Measurements from ENCODE around the gene SLC39A10. TPM values are rescaled to one million over a fixed set of nuclear protein-coding genes. Genes with fewer than 3 reads are reported as not detected.

SLC39A10 gene, protein sequence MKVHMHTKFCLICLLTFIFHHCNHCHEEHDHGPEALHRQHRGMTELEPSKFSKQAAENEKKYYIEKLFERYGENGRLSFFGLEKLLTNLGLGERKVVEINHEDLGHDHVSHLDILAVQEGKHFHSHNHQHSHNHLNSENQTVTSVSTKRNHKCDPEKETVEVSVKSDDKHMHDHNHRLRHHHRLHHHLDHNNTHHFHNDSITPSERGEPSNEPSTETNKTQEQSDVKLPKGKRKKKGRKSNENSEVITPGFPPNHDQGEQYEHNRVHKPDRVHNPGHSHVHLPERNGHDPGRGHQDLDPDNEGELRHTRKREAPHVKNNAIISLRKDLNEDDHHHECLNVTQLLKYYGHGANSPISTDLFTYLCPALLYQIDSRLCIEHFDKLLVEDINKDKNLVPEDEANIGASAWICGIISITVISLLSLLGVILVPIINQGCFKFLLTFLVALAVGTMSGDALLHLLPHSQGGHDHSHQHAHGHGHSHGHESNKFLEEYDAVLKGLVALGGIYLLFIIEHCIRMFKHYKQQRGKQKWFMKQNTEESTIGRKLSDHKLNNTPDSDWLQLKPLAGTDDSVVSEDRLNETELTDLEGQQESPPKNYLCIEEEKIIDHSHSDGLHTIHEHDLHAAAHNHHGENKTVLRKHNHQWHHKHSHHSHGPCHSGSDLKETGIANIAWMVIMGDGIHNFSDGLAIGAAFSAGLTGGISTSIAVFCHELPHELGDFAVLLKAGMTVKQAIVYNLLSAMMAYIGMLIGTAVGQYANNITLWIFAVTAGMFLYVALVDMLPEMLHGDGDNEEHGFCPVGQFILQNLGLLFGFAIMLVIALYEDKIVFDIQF
- 64.7 and 92.8 TPM in 2 replicates for total RNA-seq (2012; rRNA removed)
- polyA plus RNA-seq (2012; rRNA removed) = 12.6 and 17.6 TPM in 2 replicates
- 2.4 and 3.2 TPM in 2 replicates for polyA plus RNA-seq (2012; cell fraction: cytosol; rRNA removed)
- polyA plus RNA-seq (2012; cell fraction: nucleus; rRNA removed; ENCODE audit: low replicate concordance) = 10.2 and 75.9 TPM in 2 replicates
- percentile 87 among the genes with signal in this experiment for Bru-seq, nascent RNA
- BruChase-seq, experiment 1, labeled RNA remaining after a 6-hour chase = percentile 94 among the genes with signal in this experiment
- percentile 95 among the genes with signal in this experiment for BruChase-seq, experiment 2, labeled RNA remaining after a 2-hour chase
- long read RNA-seq, full-length matches to known transcripts = 20 of 59 reads
- long read RNA-seq, partial matches to known transcripts = 12 of 59 reads
- long read RNA-seq, other reads (novel, unspliced or antisense) = 27 of 59 reads

GRCh38 chr2:195656859-195657633, at the start of gene SLC39A10:
Gene SLC39A10 (plus strand): TSS chr2:195657226. CDS start chr2:195680043, 22,817 bp downstream.
- Histone ChIP-seq H2BK5ac (ENCODE audit: low read depth, low read length, poor library complexity, severe bottlenecking) (peak within 1 kb of the TSS; percentile 99), H3K4me2 (ENCODE audit: low read depth, low read length) (peak within 1 kb of the TSS; percentile 67), H3K27me3 (ENCODE audit: control insufficient read depth, insufficient read depth, low read length) (no peaks in the 10 kb centered on the region), H2AK9ac (replicated peaks; ENCODE audit: low read depth, low read length, poor library complexity) (peak within 1 kb of the TSS; percentile 95), H3K4me1 (ENCODE audit: control insufficient read depth, insufficient read depth, low read length) (peaks cover 6% of the 10 kb centered on the region), H4K91ac (ENCODE audit: insufficient read depth, low read depth, low read length) (peak within 1 kb of the TSS; percentile 91), H3K23ac (ENCODE audit: low read depth, low read length) (peak within 1 kb of the TSS; percentile 99), H4K20me1 (ENCODE audit: insufficient read depth, low read length) (peaks cover 6% of the 10 kb centered on the region; the same call in 1 of the 2 replicates), H3K56ac (ENCODE audit: extremely low read depth, insufficient read depth, low read length) (peak within 1 kb of the TSS; percentile 99), H3K14ac (replicated peaks; ENCODE audit: low read depth, low read length) (peak within 1 kb of the TSS; percentile 100), H3K79me1 (ENCODE audit: low read depth in 1 of 2, low read length in 2 of 2) (peaks cover 7 to 17% of the 10 kb centered on the region in 2 experiments), H3K4me3 (ENCODE audit: insufficient read depth, low read depth, low read length) (peak within 1 kb of the TSS; percentile 96), H4K5ac (ENCODE audit: low read depth, low read length) (peak within 1 kb of the TSS; percentile 45), H3K9me1 (ENCODE audit: insufficient read depth, low read length) (peaks cover 9% of the 10 kb centered on the region), H3K9ac (ENCODE audit: low read depth, low read length) (peak within 1 kb of the TSS; percentile 100), H3K36me3 (ENCODE audit: control insufficient read depth, insufficient read depth, low read length) (no peaks in the 10 kb centered on the region), H3K27ac (ENCODE audit: insufficient read depth, low read length) (peak within 1 kb of the TSS; percentile 85), H2BK120ac (ENCODE audit: low read depth, low read length) (peak within 1 kb of the TSS; percentile 91), H4K8ac (ENCODE audit: low read depth in 2 of 2, low read length in 2 of 2) (peak within 1 kb of the TSS; percentile 89 to 95), H2BK20ac (ENCODE audit: low read depth, low read length) (peak within 1 kb of the TSS; percentile 92), H2AFZ (replicated peaks; ENCODE audit: low read length, poor library complexity) (peak within 1 kb of the TSS; percentile 83), H3K4ac (ENCODE audit: low read depth, low read length) (peak within 1 kb of the TSS; percentile 97), H3K18ac (ENCODE audit: low read depth, low read length) (peak within 1 kb of the TSS; percentile 97), H3K9me3 (ENCODE audit: control insufficient read depth, insufficient read depth, low read length) (no peaks in the 10 kb centered on the region), H2BK15ac (ENCODE audit: low read depth, low read length) (peak within 1 kb of the TSS; percentile 82), H2AK5ac (ENCODE audit: low read depth, low read length) (peak within 1 kb of the TSS; percentile 98)
- 0% methylated on average over 36 of the region's 85 CpGs; no CpG with 5 or more reads in 1 of the 2 experiments for WGBS, 2 experiments (ENCODE audit: extremely low coverage in 2 of 2, insufficient read length in 1 of 2)
- CTCF ChIA-PET = interaction anchor here (0.6 to 0.8 kb wide), 2 partner anchors 123 to 159 kb away, joined by 3 read pairs; no protein-coding TSS in a partner anchor
- BruUV-seq (replicated peaks) = no TSS peak
- dilution Hi-C loops (cut with HindIII; ENCODE audit: low sequenced_read_pairs, unreplicated experiment) (no loop called here), intact Hi-C loops (cut with micrococcal nuclease) (loop anchor here (1.0 to 5.0 kb wide), 6 partner anchors 44 to 320 kb away; no protein-coding TSS in a partner anchor), in situ Hi-C loops (cut with MboI; ENCODE audit: low sequenced_read_pairs) (loop anchor here (5.0 to 25.0 kb wide), 5 partner anchors 95 to 680 kb away; partner anchors contain the start of gene DNAH7)
- ATAC-seq (ENCODE audit: low read depth) (peak; percentile 95), DNase-seq (peak; percentile 98)
- POLR2A ChIA-PET (ENCODE audit: unreplicated experiment) = interaction anchor here (0.5 to 1.4 kb wide), 9 partner anchors 46 to 587 kb away, joined by 3 to 12 read pairs (median 3); no protein-coding TSS in a partner anchor
- TF ChIP-seq POLR2A (IDR thresholded peaks at IDR 0.05; ENCODE audit: low read depth, low read length) (peak; percentile 96), CEBPB (IDR thresholded peaks at IDR 0.05; ENCODE audit: low read depth, low read length) (0 out of 2 replicates have a peak, but pooled peaks have one; percentile 0), MAFK (IDR thresholded peaks at IDR 0.05; ENCODE audit: low read depth, low read length) (no peak), BHLHE40 (IDR thresholded peaks at IDR 0.05; ENCODE audit: low read depth, low read length) (peak; percentile 67), SMC3 (IDR thresholded peaks at IDR 0.05; ENCODE audit: low read depth, low read length) (0 out of 2 replicates have a peak, but pooled peaks have one; percentile 8), RCOR1 (IDR thresholded peaks at IDR 0.05; ENCODE audit: insufficient replicate concordance, low read length) (no peak), CHD1 (IDR thresholded peaks at IDR 0.05; ENCODE audit: low read depth, low read length) (no peak; the same call in 1 of the 2 replicates), MXI1 (IDR thresholded peaks at IDR 0.05; ENCODE audit: borderline replicate concordance, low read depth, low read length) (peak; percentile 83), MAZ (IDR thresholded peaks at IDR 0.05; ENCODE audit: borderline replicate concordance, low read depth, low read length) (peak; percentile 41; the same call in 1 of the 2 replicates)
- TF ChIP-seq, protein P1, sequence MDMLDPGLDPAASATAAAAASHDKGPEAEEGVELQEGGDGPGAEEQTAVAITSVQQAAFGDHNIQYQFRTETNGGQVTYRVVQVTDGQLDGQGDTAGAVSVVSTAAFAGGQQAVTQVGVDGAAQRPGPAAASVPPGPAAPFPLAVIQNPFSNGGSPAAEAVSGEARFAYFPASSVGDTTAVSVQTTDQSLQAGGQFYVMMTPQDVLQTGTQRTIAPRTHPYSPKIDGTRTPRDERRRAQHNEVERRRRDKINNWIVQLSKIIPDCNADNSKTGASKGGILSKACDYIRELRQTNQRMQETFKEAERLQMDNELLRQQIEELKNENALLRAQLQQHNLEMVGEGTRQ (IDR thresholded peaks at IDR 0.05; ENCODE audit: low read depth, low read length) = peak; percentile 9; the same call in 1 of the 2 replicates

Data from IMR-90 (cell line).